Glutamatergic neuron (in vitro differentiated cells): Measurements from ENCODE around the gene CD151. TPM values are rescaled to one million over a fixed set of nuclear protein-coding genes. Genes with fewer than 3 reads are reported as not detected.
A peak's percentile ranks its signal among the peaks of the same experiment; 100 is the strongest.

ENCODE experiments used
- DNase-seq: peaks from one replicate; pipeline ENCODE4 v3.0.0; 2022
- H3K27ac Mint-ChIP-seq: one replicate; pipeline ENCODE4 v1.8.0; 2020; ENCODE audit warnings: mild to moderate bottlenecking, mixed read lengths, inconsistent platforms; ENCODE audit not compliant: unreplicated experiment
- H3K27me3 Mint-ChIP-seq: one replicate; pipeline ENCODE4 v1.8.0; 2020; ENCODE audit warnings: mild to moderate bottlenecking, moderate library complexity, mixed read lengths, inconsistent platforms; ENCODE audit not compliant: unreplicated experiment
- H3K36me3 Mint-ChIP-seq: one replicate; pipeline ENCODE4 v1.8.0; 2020; ENCODE audit warnings: mild to moderate bottlenecking, mixed read lengths, inconsistent platforms; ENCODE audit not compliant: unreplicated experiment
- H3K4me1 Mint-ChIP-seq: one replicate; pipeline ENCODE4 v1.8.0; 2020; ENCODE audit warnings: mild to moderate bottlenecking, low read depth, mixed read lengths, inconsistent platforms; ENCODE audit not compliant: unreplicated experiment
- H3K4me3 Mint-ChIP-seq: one replicate; pipeline ENCODE4 v1.8.0; 2020; ENCODE audit warnings: mild to moderate bottlenecking, mixed read lengths, inconsistent platforms; ENCODE audit not compliant: unreplicated experiment
- H3K9me3 Mint-ChIP-seq: one replicate; pipeline ENCODE4 v1.8.0; 2020; ENCODE audit warnings: mild to moderate bottlenecking, moderate library complexity, mixed read lengths, inconsistent platforms; ENCODE audit not compliant: unreplicated experiment
- CTCF ChIP-seq: fragments of 200-600 bp; sonication (generic); IDR thresholded peaks from one replicate; pipeline ENCODE4 v1.5.0; 2021; ENCODE audit not compliant: partially characterized antibody, unreplicated experiment
- total RNA-seq: library from RNA; stranded (reverse); fragmentation: NEBNext Ultra II Directional; extraction: Animal tissue kit (Norgen Biotek cat#: 25700); gene quantifications from one replicate; pipeline ENCODE4 v1.2.1, GENCODE V29; 2021; ENCODE audit not compliant: unreplicated experiment

The CD151 gene
- total RNA-seq, 1 donor from 2014 or later = 346 TPM

- Mint-ChIP-seq H3K36me3 (no peaks in the 10 kb centered on the region), H3K4me1 (peaks cover 17% of the 10 kb centered on the region), H3K9me3 (peaks cover 21% of the 10 kb centered on the region), H3K27me3 (peaks cover 8% of the 10 kb centered on the region), H3K27ac (no peak overlapping the region), H3K4me3 (peak overlapping the region; percentile 82)
- TF ChIP-seq CTCF = no peak
- no peak for DNase-seq
Measured at GRCh38 chr11:843818-844692, 11.3 kb downstream of the CD151 start.

- Mint-ChIP-seq H3K27me3 (peaks cover 7% of the 10 kb centered on the region), H3K9me3 (peaks cover 17% of the 10 kb centered on the region), H3K27ac (no peak overlapping the region), H3K4me3 (peak overlapping the region; percentile 59), H3K36me3 (no peaks in the 10 kb centered on the region), H3K4me1 (peaks cover 14% of the 10 kb centered on the region)
- DNase-seq = peak; percentile 75
- TF ChIP-seq CTCF = no peak
Measured at GRCh38 chr11:844693-845644, 12.2 kb downstream of the CD151 start.

- Mint-ChIP-seq H3K27ac (no peak overlapping the region), H3K4me3 (no peak overlapping the region), H3K4me1 (peaks cover 7% of the 10 kb centered on the region), H3K27me3 (peaks cover 4% of the 10 kb centered on the region), H3K9me3 (peaks cover 7% of the 10 kb centered on the region), H3K36me3 (no peaks in the 10 kb centered on the region)
- TF ChIP-seq CTCF = no peak
- no peak for DNase-seq
Measured at GRCh38 chr11:845872-846495, 13.2 kb downstream of the CD151 start.

DNA sequence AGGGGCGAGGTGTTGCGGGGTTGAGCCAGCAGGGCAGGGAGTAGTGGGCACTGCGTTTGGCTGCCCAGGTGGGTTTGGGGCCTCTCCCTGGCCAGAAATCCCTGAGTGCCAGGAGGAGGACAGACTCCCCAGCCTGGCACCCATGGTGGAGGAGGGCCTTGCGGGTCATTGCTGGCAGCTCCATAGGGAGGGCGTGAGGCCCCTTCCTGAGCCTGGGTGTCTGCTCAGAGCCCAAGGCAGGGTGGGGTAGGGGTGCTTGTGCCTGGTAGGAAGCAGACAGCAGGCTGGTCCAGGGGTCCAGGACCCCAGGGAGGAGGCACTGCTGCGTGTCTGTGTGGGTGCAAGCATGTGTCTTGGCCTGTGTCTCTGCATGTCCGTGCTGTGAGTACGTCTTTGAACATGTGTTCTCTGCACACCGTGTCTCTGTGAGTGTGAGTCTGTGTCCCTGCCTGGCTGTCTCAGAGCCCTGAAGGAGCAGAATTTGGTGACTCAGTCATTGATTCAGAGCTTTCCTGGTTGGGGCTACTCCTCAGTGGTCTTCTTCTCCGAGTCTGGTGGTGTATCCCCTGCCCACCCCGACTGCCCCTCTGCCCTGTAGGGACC lies 13.8 kb downstream of the CD151 start:
- DNase-seq = no peak
- H3K36me3 Mint-ChIP-seq = no peaks in the 10 kb centered on the region
- no peaks in the 10 kb centered on the region for H3K27me3 Mint-ChIP-seq
- peaks cover 4% of the 10 kb centered on the region for H3K4me1 Mint-ChIP-seq
- peaks cover 3% of the 10 kb centered on the region for H3K9me3 Mint-ChIP-seq
- H3K27ac Mint-ChIP-seq = peak overlapping the region; percentile 48
- TF ChIP-seq CTCF = no peak
- peak overlapping the region; percentile 34 for H3K4me3 Mint-ChIP-seq
